Activated naive CD4-positive, alpha-beta T cell treated with anti-CD3 and anti-CD28 coated beads, Interleukin-2, amount 50 U/mL, for 16 hours (primary cell): Measurements from ENCODE around the gene XPA.
"Not testable (repeated sequence)": the region's sequence is repeated elsewhere in the genome, so short reads cannot be mapped to it uniquely, and the experiment has no call there.

ENCODE experiments used
- DNase-seq: peaks from one replicate; pipeline ENCODE4 v3.0.0-alpha.2; 2020

Gene XPA

GRCh38 chr9:97703437-97704344 is 6.6 kb upstream of the XPA start:
- no peak for DNase-seq

GRCh38 chr9:97699824-97700223 is 2.7 kb upstream of the XPA start:
- DNase-seq: not testable (repeated sequence)

DNA sequence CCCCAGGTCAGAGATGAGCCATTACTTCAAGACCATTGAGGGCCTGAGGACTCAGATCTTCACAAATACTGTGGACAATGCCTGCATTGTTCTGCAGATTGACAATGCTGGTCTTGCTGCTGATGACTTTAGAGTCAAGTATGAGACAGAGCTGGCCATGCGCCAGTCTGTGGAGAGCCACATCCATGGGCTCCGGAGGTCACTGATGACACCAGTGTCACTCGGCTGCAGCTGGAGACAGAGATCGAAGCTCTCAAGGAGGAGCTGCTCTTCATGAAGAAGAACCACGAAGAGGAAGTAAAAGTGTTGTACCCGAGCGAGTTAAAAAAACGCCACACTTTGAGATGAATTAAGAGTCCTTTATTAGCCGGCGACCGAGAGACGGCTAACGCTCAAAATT is 2.1 kb upstream of the XPA start:
- not testable (repeated sequence) for DNase-seq

DNA sequence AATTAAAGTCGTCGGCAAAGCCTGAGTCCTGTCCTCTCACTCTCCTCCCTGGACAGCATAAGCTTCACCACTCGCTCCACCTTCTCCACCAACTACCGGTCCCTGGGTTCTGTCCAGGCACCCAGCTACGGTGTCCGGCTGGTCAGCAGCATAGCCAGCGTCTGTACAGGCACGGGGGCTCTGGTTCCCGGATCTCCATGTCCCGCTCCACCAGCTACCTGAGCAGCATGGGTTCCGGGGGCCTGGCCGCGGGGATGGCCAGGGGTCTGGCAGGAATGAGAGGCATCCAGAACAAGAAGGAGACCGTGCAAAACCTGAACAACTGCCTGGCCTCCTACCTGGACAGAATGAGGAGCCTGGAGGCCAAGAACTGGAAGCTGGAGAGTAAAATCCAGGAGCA is 1.7 kb upstream of the XPA start:
- DNase-seq: no peak

DNA sequence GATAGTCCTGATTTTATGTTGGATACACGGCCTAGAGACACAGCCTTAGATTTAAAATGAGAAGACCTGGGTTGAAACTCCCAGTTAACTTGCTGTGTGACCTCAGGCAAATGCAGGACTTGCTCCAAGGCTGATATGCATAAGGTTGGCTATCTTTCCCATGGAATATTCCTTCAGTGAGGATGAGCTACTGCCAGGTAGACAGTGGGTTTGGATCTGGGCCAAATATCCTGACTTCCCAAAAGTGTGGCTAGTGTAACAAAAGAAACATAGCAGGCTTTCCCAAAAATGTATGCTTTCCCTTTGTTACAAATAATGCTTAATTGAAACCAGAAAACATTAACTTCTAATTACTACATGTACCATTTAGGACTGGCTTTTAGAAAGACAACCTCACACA is 697 bp upstream of the XPA start:
- no peak for DNase-seq

- no peak for DNase-seq
Measured at GRCh38 chr9:97695995-97696802, 941 bp downstream of the XPA start.

DNA sequence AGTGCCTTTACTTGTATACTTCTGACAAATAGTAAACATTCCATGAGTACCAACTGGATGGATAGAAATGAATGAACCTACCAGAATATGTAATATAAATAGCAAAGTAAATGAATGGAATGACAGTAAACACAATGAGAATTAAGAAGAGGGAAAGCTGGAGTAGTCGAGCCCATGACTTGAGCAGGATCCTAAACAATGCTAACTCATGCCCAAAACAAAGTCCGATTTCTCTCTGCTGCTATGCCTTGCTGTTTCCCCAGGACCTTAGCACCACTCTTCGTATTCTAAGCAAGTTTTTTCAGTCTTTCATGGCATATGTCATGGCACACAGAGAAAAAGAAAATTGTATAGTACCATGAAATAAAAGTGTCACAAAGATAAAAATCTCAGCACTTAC is 1.8 kb downstream of the XPA start:
- DNase-seq: no peak

GRCh38 chr9:97694769-97695168 is 2.4 kb downstream of the XPA start:
- DNase-seq: no peak

GRCh38 chr9:97689401-97690180 is 7.5 kb downstream of the XPA start:
- DNase-seq: no peak

DNA sequence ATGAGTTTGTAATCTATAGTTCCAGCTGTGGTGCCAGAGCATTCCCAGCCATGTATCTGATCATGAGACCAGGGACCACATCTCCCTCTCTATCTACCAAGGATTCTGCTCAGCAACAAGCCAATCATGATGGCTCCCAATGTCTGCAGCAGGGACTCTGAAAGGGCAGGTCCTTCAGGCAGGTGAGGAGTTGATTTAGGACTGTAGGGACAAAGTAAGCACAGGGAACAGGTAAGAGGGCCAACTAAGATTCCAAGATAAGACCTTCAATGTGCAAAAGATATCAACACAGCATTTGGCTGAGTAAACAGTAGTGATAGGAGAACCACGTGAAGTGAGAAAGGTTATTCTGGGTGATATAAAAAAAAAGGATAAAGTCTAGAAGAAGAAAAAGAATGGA is 8.5 kb downstream of the XPA start:
- DNase-seq: no peak

DNA sequence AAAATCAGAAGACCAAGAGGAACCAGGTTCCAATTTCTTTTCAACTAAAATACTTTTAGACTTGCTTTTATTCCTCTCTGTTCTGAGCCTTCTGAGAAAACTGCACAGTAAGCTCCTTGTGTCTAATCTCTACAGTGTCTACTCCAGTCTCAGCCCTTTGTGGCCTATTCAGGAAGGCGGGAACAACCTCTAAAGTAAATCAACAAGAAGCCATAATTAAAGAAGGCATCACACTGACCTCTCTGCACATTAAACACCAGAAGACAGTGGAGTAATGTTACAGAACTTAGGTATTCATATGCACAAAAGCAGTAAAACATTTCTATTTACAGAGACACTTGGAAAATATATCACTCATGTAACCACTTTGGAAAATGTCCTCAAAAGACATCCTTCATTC is 14.9 kb downstream of the XPA start:
- DNase-seq: no peak

DNA sequence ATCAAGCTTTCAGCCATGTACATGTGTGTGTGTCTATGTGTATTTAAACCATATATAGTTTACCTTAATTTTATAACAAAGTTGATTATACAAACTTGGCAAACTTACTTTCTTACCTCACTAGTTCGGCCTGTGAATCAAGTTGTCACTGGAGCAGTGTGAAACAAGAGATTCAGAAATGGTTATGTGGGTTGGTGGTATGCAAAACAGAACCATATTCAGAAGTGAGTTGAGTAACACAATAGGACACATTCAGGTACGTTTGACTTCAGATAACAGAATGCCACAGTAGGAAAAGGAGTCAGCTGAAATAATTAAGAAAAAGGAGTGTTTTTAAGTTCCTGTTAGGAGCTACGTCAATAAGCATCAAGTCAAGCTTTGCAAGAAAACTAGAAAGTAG is 21.5 kb downstream of the XPA start:
- DNase-seq: no peak

DNA sequence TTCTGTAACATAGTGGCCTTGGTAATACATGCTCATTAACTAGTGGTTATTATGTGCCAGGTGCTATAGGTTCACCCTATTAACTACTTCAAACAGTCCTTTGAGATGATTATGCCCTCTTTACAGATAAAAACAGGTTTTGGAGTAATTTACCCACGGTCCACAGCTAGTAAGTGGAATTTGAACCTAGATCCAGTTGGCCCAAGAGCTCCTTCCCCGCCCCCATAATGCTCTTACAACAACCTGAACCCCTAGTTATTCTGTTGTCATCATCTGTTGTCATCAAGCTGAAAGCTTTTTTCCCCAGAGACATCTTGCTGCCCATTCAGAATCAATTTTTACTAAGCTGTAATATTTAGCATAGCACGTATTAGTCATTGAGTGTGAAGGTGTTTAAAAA is 23.2 kb downstream of the XPA start:
- no peak for DNase-seq

GRCh38 chr9:97672403-97672802 is 24.7 kb downstream of the XPA start:
- no peak for DNase-seq

DNA sequence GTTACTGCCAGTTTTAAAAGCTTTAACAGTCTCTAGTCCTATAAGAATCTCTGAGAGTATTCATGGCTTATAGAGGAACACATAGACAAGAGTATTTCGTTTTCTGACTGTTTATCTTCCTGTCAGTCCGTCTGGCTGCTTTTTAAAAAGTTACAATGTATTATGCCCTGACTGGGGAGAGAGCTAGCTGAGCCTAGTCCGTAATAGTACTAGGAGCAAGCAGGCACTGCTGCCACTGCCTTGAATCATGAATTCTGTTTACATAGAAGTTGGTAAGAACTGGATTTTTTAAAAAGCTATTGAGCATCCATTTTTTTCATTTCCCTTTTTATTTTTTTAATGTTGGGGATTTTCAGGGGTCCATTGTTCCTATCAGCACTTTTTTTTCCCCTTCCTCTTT is 26.6 kb downstream of the XPA start:
- DNase-seq: no peak

- DNase-seq: no peak
Measured at GRCh38 chr9:97668485-97668884, 28.7 kb downstream of the XPA start.

DNA sequence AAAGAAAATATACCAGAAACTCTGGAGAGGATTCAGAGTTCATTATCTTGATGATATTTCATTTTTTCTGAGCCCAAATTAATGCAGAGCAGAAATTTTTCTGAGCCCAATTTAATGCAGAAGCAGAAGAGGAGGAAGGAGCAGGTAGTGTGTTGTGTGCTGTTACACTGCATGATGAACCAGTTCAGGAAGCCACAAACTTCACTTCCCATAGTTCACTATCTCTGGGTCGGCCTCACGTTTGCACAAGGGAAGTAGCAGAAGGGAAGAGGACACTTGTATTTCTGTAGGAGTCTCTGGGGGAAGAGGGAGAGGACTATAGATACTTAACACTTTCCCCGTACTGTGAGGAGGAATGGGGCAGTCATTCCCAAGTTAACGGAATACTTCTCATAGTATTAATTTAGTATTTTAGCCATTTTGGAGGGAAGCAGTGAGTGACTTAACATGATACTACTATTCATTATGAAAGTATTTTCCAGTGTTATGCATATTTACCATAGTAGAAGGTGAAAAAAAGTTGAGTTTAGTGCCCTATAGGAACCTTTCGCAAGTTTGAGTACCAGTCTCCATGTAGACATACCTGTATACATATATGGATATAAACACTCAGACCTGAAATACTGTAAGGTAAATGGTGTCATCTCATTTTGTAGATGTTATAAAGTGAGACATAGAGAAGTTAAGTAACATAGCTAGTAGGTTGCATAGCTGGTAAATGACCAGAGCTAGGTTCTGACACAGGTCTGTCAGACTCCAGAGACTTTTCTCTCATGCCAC is 30.0 kb downstream of the XPA start:
- no peak for DNase-seq

GRCh38 chr9:97665742-97666141 is 31.4 kb downstream of the XPA start:
- no peak for DNase-seq

- DNase-seq: no peak
Measured at GRCh38 chr9:97660847-97661246, 36.3 kb downstream of the XPA start.

DNA sequence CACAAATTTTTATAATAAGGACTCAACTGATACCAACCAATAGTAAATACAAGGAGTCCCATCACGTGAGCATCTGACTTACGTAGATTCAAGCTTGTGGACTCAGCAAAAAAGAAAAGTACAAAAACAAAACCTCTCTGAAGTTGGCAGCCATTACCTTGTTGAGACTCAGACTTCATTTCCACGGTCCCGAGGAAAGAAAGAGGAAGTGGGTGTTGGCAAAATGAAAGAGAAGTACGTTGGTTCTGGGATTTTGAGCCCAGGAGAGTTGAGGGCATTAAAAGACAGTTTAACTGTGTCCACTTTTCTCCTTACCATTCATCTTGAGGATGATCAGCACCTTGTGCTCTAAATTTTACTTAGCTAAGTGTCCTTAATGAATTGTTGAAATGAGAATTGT is 36.8 kb downstream of the XPA start:
- no peak for DNase-seq

- DNase-seq: no peak
Measured at GRCh38 chr9:97659771-97660170, 37.4 kb downstream of the XPA start.

DNA sequence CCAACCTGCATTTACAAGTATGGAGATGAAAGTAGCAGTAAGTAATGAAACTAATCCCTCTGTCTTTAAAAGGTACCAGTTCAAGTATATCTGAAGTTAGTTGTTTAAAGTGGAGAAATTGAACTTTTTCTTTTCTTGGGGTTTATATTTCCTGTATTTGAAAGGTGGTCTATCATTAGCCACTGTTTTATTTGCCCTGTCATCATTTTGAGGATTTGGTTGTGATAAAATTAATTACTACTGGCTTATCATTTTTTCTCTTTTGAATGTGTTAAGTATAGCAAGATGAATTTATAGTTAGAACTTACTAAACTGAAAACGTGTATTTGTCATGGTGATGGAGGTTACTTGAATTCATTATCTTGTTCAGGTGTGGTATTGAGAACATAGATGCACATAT is 38.4 kb downstream of the XPA start:
- no peak for DNase-seq

DNA sequence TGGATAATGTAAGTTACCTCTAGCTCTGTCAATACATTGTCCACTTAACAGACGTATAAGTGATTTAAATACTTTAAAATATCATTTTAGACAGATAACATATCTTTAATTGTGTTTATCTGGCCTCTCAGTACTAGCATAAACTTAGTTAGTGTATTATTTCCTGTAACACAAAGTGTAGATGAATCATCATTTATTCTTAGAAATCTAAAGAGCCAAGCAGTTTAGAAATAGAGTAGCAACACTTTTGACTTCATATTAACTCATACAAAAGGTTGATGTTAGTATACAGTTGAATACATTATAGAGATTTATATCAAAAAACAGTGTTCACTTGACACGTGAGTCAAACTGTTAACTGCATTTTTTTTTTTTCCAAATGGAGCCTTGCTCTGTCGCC is 45.5 kb downstream of the XPA start:
- DNase-seq: no peak
